ENCODE data around the gene FAH. TPM values are rescaled to one million over a fixed set of nuclear protein-coding genes. Genes with fewer than 3 reads are reported as not detected.

The FAH gene
- total and polyA plus RNA-seq, 12 donors = 14.5 to 65.1 (median 28.8) TPM

DNA sequence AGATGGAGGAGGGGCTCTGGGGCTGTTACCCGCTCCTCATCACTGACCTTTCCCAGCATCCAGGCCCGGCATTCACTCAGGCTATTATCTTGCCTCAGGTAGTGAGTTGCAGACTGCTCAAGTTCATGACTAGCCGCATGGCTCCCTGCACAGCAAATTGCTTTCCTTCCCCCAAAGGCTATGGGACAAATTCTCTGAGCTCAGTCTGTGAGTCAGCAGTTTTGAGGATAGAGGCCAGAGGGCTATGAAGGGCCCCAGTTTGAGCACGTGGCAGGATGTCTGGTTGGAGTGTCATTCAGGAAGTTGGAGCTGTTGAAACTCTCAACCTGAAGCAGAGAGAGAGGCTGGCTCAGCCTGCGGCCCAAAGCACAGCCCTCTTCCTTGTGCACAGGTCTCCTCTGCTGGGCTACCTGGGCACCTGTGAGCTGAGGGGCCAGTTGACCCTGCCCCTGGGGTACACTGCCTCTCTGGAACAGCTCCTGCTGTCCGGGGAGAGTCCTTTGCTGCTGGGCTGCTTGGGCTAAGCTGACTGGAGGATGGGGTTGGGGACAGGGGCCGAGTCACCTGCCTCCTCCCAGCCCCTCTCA lies 7.9 kb downstream of the FAH start:
- Histone ChIP-seq H3K9me3 (peaks cover 0 to 4% (median 0%) of the 10 kb centered on the region in 11 donors), H3K27me3 (no peaks in the 10 kb centered on the region), H3K4me3 (no peak overlapping the region), H3K4me1 (peaks cover 0 to 45% (median 10%) of the 10 kb centered on the region in 9 donors), H3K27ac (peak overlapping the region in 4 of 10 donors; percentile 15 to 85 (median 30)), H3K36me3 (peaks cover 0 to 15% (median 0%) of the 10 kb centered on the region in 9 donors)
- intact Hi-C loops (cut with DNase I) = loop anchor here in 1 of 10 donors (5.0 kb wide), 1 partner anchor 103 kb away; the partner anchor contains the start of gene ZFAND6
- 69 to 78% methylated on average over 7 of the region's 7 CpGs for WGBS, 2 donors
- peak; percentile 67 to 90 (median 78) for ATAC-seq
- no peak for TF ChIP-seq CTCF (IDR thresholded peaks at IDR 0.05)
- peak in 1 of 2 donors; percentile 56 for DNase-seq

DNA sequence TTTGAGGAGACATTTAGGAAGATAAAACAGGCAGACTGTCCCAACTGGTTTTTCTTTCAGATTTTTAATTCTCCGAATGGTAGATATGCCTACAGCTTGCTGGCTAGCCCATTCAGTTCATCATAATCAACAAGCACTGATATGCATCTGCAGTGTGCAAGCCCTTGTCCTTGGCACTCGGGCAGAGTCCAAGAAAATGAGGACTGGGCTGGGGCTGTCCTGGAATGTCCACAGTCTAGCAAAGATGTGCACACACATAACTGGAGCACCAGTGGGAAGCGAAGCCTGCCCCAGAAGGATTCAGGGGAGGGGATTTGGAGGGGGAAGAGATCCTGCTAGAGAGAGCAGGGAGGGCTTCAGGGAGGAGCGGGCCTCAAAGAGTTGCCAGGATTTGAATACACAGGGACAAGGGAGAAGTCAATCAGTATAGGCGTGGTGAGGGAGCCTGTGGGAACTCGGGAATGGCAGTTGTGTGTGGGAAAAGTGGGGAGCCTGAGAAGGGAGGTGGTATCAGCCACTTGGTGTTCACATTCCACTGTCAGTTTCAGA lies 8.7 kb downstream of the FAH start:
- intact Hi-C loops (cut with DNase I) = loop anchor here in 1 of 10 donors (5.0 kb wide), 1 partner anchor 104 kb away; the partner anchor contains the start of gene ZFAND6
- 90 to 93% methylated on average over 6 of the region's 6 CpGs for WGBS, 2 donors
- no peak overlapping the region for H3K4me3 ChIP-seq
- no peaks in the 10 kb centered on the region for H3K27me3 ChIP-seq
- no peak for TF ChIP-seq CTCF (IDR thresholded peaks at IDR 0.05)
- peaks cover 0 to 15% (median 0%) of the 10 kb centered on the region in 9 donors for H3K36me3 ChIP-seq
- H3K4me1 ChIP-seq = peaks cover 0 to 39% (median 10%) of the 10 kb centered on the region in 9 donors
- no peak for DNase-seq
- peaks cover 0 to 4% (median 0%) of the 10 kb centered on the region in 11 donors for H3K9me3 ChIP-seq
- H3K27ac ChIP-seq = no peak overlapping the region
- no peak for ATAC-seq

GRCh38 chr15:80162059-80162554 lies 9.3 kb downstream of the FAH start:
- H3K4me3 ChIP-seq = no peak overlapping the region
- intact Hi-C loops (cut with DNase I) = loop anchor here in 1 of 10 donors (5.0 kb wide), 1 partner anchor 105 kb away; the partner anchor contains the start of gene ZFAND6
- H3K27me3 ChIP-seq = no peaks in the 10 kb centered on the region
- WGBS, 2 donors = 74 to 84% methylated on average over 6 of the region's 6 CpGs
- H3K9me3 ChIP-seq = peaks cover 0 to 4% (median 0%) of the 10 kb centered on the region in 11 donors
- H3K27ac ChIP-seq = no peak overlapping the region
- DNase-seq (no peak), ATAC-seq (no peak)
- TF ChIP-seq CTCF (IDR thresholded peaks at IDR 0.05) = no peak
- H3K4me1 ChIP-seq = peaks cover 0 to 38% (median 10%) of the 10 kb centered on the region in 9 donors
- H3K36me3 ChIP-seq = peaks cover 0 to 15% (median 0%) of the 10 kb centered on the region in 9 donors

DNA sequence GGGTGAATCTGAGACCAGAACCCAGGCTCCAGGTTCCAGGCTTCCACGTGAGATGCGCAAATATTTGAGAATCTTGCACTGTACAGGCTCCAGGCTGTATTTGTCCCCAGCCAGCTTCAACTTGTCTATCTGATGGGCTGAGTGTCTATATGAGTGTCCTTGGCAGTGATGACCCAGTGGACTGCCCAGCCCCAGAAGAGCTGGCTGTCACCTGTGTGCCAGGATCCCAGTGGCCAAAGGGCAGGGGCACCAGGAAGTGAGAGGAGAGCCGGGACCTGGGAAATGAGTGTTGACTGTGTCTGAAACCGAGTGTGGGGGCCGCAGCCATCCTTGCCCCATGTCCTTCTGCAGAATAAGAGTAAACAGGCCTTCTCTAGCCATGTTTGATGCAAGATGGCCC lies 10.4 kb downstream of the FAH start:
- Histone ChIP-seq H3K36me3 (peaks cover 0 to 17% (median 0%) of the 10 kb centered on the region in 9 donors), H3K27me3 (no peaks in the 10 kb centered on the region), H3K27ac (no peak overlapping the region), H3K9me3 (peaks cover 0 to 4% (median 0%) of the 10 kb centered on the region in 11 donors), H3K4me3 (no peak overlapping the region), H3K4me1 (peaks cover 0 to 38% (median 10%) of the 10 kb centered on the region in 9 donors)
- no peak for TF ChIP-seq CTCF (IDR thresholded peaks at IDR 0.05)
- intact Hi-C loops (cut with DNase I) = loop anchor here in 1 of 10 donors (5.0 kb wide), 1 partner anchor 106 kb away; the partner anchor contains the start of gene ZFAND6
- WGBS, 2 donors = 77 to 84% methylated on average over 5 of the region's 5 CpGs
- ATAC-seq = peak in 7 of 8 donors; percentile 47 to 81 (median 64)
- DNase-seq = no peak

Measured in heart right ventricle (tissue), 16 donors.